ENCODE measurements around the gene FKBP10. TPM values are rescaled to one million over a fixed set of nuclear protein-coding genes. Genes with fewer than 3 reads are reported as not detected.

Gene FKBP10
- total RNA-seq, 1 donor from 2014 or later, result 196 TPM

- no peak for DNase-seq (ENCODE audit: low read depth, low spot score)
Measured at GRCh38 chr17:41781404-41782110, 31.2 kb upstream of the FKBP10 start.

GRCh38 chr17:41782142-41782541, 30.7 kb upstream of the FKBP10 start:
- DNase-seq (ENCODE audit: low read depth, low spot score), result no peak

GRCh38 chr17:41784207-41784744, 28.5 kb upstream of the FKBP10 start:
- DNase-seq (ENCODE audit: low read depth, low spot score), result no peak

- DNase-seq (ENCODE audit: low read depth, low spot score), result peak; percentile 57
Measured at GRCh38 chr17:41785091-41785858, 27.5 kb upstream of the FKBP10 start.

GRCh38 chr17:41785859-41786226, 27.0 kb upstream of the FKBP10 start:
- DNase-seq (ENCODE audit: low read depth, low spot score), result no peak

GRCh38 chr17:41786227-41787020, 26.4 kb upstream of the FKBP10 start, which contains the start of gene JUP:
Gene JUP (minus strand): TSS chr17:41786711. CDS start chr17:41771854, 14,857 bp downstream.
- DNase-seq (ENCODE audit: low read depth, low spot score), result peak; percentile 99

GRCh38 chr17:41787021-41787418, 25.8 kb upstream of the FKBP10 start:
- no peak for DNase-seq (ENCODE audit: low read depth, low spot score)

- DNase-seq (ENCODE audit: low read depth, low spot score), result no peak
Measured at GRCh38 chr17:41792845-41793783, 19.7 kb upstream of the FKBP10 start.

- no peak for DNase-seq (ENCODE audit: low read depth, low spot score)
Measured at GRCh38 chr17:41793784-41794539, 18.8 kb upstream of the FKBP10 start.

GRCh38 chr17:41794540-41794975, 18.2 kb upstream of the FKBP10 start:
- DNase-seq (ENCODE audit: low read depth, low spot score), result no peak

- no peak for DNase-seq (ENCODE audit: low read depth, low spot score)
Measured at GRCh38 chr17:41796121-41796895, 16.5 kb upstream of the FKBP10 start.

- no peak for DNase-seq (ENCODE audit: low read depth, low spot score)
Measured at GRCh38 chr17:41797377-41797776, 15.4 kb upstream of the FKBP10 start.

- DNase-seq (ENCODE audit: low read depth, low spot score), result no peak
Measured at GRCh38 chr17:41799366-41799765, 13.4 kb upstream of the FKBP10 start.

- DNase-seq (ENCODE audit: low read depth, low spot score), result no peak
Measured at GRCh38 chr17:41800601-41801373, 12.0 kb upstream of the FKBP10 start.

GRCh38 chr17:41801374-41802271, 11.2 kb upstream of the FKBP10 start:
- no peak for DNase-seq (ENCODE audit: low read depth, low spot score)

GRCh38 chr17:41803049-41804020, 9.5 kb upstream of the FKBP10 start:
- DNase-seq (ENCODE audit: low read depth, low spot score), result no peak

Data from pulmonary artery endothelial cell (primary cell).